ENCODE data around the gene CXXC4.

CXXC4 gene

DNA sequence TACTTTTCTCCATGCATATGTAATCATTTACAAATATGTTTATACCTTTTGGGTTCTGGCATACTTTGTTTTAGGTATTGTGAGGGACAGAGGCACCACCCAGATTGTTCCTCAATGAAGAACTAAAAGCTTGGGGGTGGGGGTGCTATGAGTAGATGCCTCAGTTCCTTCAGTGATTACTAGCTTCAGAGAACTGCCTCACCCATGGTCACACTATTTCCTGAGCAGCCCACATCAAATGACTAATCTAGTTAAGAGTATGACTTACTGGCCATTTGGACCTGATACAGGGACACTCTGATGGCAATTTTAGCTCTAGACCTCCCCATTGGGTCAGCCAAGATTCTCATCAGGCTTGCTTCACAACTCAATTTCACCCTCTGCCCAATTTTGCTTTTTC, 22.2 kb upstream of the CXXC4 start:
- no peak overlapping the region for H3K4me3 ChIP-seq (ENCODE audit: insufficient read depth in 1 of 2, low read depth in 1 of 2, low read length in 2 of 2)
- no peak overlapping the region for H3K23ac ChIP-seq (ENCODE audit: low read length in 2 of 2)
- DNase-seq, result no peak
- no peaks in the 10 kb centered on the region for H3K36me3 ChIP-seq (ENCODE audit: control insufficient read depth in 1 of 2, insufficient read depth in 2 of 2, low read depth in 1 of 2, low read length in 2 of 2)
- no peak overlapping the region for H3K4ac ChIP-seq (ENCODE audit: low read depth in 1 of 2, low read length in 2 of 2)
- H3K14ac ChIP-seq (ENCODE audit: low read length in 2 of 2), result no peak overlapping the region
- no peak overlapping the region for H2BK120ac ChIP-seq (ENCODE audit: low read depth, low read length)
- no peak overlapping the region for H2AK5ac ChIP-seq (ENCODE audit: low read length, severe bottlenecking)
- H2BK5ac ChIP-seq (ENCODE audit: low read depth, low read length, poor library complexity, severe bottlenecking), result no peak overlapping the region
- H2AFZ ChIP-seq (ENCODE audit: low read depth, low read length), result no peak overlapping the region
- H3K18ac ChIP-seq (ENCODE audit: low read depth in 1 of 2, low read length in 2 of 2), result no peak overlapping the region
- H3K79me1 ChIP-seq (replicated peaks; ENCODE audit: low read length, poor library complexity, severe bottlenecking), result no peaks in the 10 kb centered on the region
- H2BK15ac ChIP-seq (ENCODE audit: low read depth, poor library complexity, severe bottlenecking), result no peak overlapping the region
- H3K4me1 ChIP-seq (ENCODE audit: control insufficient read depth, insufficient read depth, low read depth, low read length), result no peaks in the 10 kb centered on the region
- H3K9me3 ChIP-seq (ENCODE audit: control insufficient read depth, low read length), result no peaks in the 10 kb centered on the region
- H4K91ac ChIP-seq (ENCODE audit: low read length), result no peak overlapping the region
- H3K27me3 ChIP-seq (ENCODE audit: control insufficient read depth in 1 of 2, insufficient read depth in 1 of 2, low read length in 2 of 2), result peaks cover 0 to 2% of the 10 kb centered on the region in 2 experiments
- no peak overlapping the region for H3K27ac ChIP-seq (ENCODE audit: low read length, poor library complexity, severe bottlenecking)
- no peak overlapping the region for H3K9ac ChIP-seq (ENCODE audit: low read length)
- H4K8ac ChIP-seq (ENCODE audit: low read length), result no peak overlapping the region
- H2BK12ac ChIP-seq (ENCODE audit: low read length in 2 of 2), result no peak overlapping the region
- H3K4me2 ChIP-seq (ENCODE audit: low read length, poor library complexity, severe bottlenecking), result no peak overlapping the region

DNA sequence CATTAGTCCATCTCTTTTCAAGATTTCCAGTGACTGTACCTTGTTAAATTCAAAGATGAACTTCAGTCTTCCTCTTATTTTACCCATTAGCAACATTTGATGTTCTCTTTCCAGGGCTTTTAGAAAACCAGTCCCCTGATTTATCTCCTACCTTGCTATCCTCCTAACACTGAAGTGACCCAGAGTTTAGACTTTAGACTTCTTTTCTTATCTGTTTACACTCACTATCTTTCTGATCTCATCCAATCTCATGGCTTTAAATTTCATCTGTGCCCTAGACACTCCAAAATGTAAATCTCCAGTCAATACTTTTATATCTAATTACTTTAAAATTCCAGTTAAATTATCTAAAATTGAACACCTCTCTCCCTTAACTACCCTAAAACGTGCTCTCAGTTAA, 13.5 kb upstream of the CXXC4 start:
- Histone ChIP-seq H3K23ac (ENCODE audit: low read length in 2 of 2) (no peak overlapping the region), H2AK5ac (ENCODE audit: low read length, severe bottlenecking) (no peak overlapping the region), H3K4ac (ENCODE audit: low read depth in 1 of 2, low read length in 2 of 2) (no peak overlapping the region), H2BK15ac (ENCODE audit: low read depth, poor library complexity, severe bottlenecking) (no peak overlapping the region), H4K91ac (ENCODE audit: low read length) (no peak overlapping the region), H3K18ac (ENCODE audit: low read depth in 1 of 2, low read length in 2 of 2) (no peak overlapping the region), H3K79me1 (replicated peaks; ENCODE audit: low read length, poor library complexity, severe bottlenecking) (no peaks in the 10 kb centered on the region), H2BK12ac (ENCODE audit: low read length in 2 of 2) (no peak overlapping the region), H3K36me3 (ENCODE audit: control insufficient read depth in 1 of 2, insufficient read depth in 2 of 2, low read depth in 1 of 2, low read length in 2 of 2) (no peaks in the 10 kb centered on the region), H4K8ac (ENCODE audit: low read length) (no peak overlapping the region), H3K9ac (ENCODE audit: low read length) (no peak overlapping the region), H3K4me1 (ENCODE audit: control insufficient read depth, insufficient read depth, low read depth, low read length) (no peaks in the 10 kb centered on the region), H3K14ac (ENCODE audit: low read length in 2 of 2) (no peak overlapping the region), H3K27me3 (ENCODE audit: control insufficient read depth in 1 of 2, insufficient read depth in 1 of 2, low read length in 2 of 2) (peaks cover 0 to 13% of the 10 kb centered on the region in 2 experiments), H3K4me3 (ENCODE audit: insufficient read depth in 1 of 2, low read depth in 1 of 2, low read length in 2 of 2) (no peak overlapping the region), H2BK5ac (ENCODE audit: low read depth, low read length, poor library complexity, severe bottlenecking) (no peak overlapping the region), H2BK120ac (ENCODE audit: low read depth, low read length) (no peak overlapping the region), H3K27ac (ENCODE audit: low read length, poor library complexity, severe bottlenecking) (no peak overlapping the region), H3K4me2 (ENCODE audit: low read length, poor library complexity, severe bottlenecking) (no peak overlapping the region), H2AFZ (ENCODE audit: low read depth, low read length) (no peak overlapping the region), H3K9me3 (ENCODE audit: control insufficient read depth, low read length) (no peaks in the 10 kb centered on the region)
- no CpG with 5 or more reads among the region's 1 CpG for WGBS
- no peak for DNase-seq

DNA sequence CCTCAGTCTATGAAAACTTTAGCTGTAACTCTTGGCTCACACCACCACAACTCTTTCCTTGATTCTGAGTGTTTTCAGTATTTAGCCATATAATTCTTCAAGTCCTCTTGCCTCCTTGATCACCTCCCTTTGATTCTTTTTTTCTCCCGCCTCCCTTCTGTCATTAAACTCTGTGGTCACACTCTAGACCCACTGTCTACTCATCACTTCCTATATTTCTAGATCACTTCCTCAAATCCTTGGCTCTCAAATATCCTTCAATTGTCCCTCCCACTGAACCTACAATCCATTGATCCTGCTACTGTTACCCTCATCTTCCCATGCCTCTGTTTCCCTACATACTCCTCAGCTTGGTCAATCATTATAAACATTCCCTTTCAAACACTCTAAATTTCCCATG, 12.4 kb upstream of the CXXC4 start:
- Histone ChIP-seq H3K4me1 (ENCODE audit: control insufficient read depth, insufficient read depth, low read depth, low read length) (no peaks in the 10 kb centered on the region), H4K91ac (ENCODE audit: low read length) (no peak overlapping the region), H3K27me3 (ENCODE audit: control insufficient read depth in 1 of 2, insufficient read depth in 1 of 2, low read length in 2 of 2) (peaks cover 0 to 13% of the 10 kb centered on the region in 2 experiments)

DNA sequence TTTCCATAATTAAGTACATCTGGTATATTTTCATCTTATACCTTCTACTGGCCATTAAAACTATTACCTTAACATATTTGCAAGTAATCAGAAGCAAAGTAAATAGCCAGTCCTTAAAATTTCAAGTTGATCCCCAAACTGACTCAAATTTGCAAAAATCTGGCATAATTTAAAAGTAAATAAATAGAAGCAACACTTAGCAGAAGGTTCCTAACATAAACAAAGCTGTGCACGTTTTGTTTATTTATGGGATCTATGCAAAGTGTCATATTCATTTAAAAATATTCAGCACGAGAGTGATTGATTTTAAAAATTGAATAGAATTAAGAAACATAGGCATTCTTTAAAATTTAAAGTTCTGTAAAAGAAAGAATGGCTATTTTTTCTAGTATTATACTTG, 9.8 kb upstream of the CXXC4 start:
- H3K36me3 ChIP-seq (ENCODE audit: control insufficient read depth in 1 of 2, insufficient read depth in 2 of 2, low read depth in 1 of 2, low read length in 2 of 2), result no peaks in the 10 kb centered on the region
- WGBS, result 80% methylated on average over 1 of the region's 2 CpGs
- H3K4me2 ChIP-seq (ENCODE audit: low read length, poor library complexity, severe bottlenecking), result no peak overlapping the region

More for the DNA sequence above, 12.4 kb upstream of the CXXC4 start:
- Histone ChIP-seq H3K79me1 (replicated peaks; ENCODE audit: low read length, poor library complexity, severe bottlenecking) (no peaks in the 10 kb centered on the region), H3K9me3 (ENCODE audit: control insufficient read depth, low read length) (no peaks in the 10 kb centered on the region), H2BK15ac (ENCODE audit: low read depth, poor library complexity, severe bottlenecking) (no peak overlapping the region), H2BK12ac (ENCODE audit: low read length in 2 of 2) (no peak overlapping the region), H3K23ac (ENCODE audit: low read length in 2 of 2) (no peak overlapping the region), H2BK120ac (ENCODE audit: low read depth, low read length) (no peak overlapping the region), H3K4ac (ENCODE audit: low read depth in 1 of 2, low read length in 2 of 2) (no peak overlapping the region), H2BK5ac (ENCODE audit: low read depth, low read length, poor library complexity, severe bottlenecking) (no peak overlapping the region), H3K18ac (ENCODE audit: low read depth in 1 of 2, low read length in 2 of 2) (no peak overlapping the region), H4K8ac (ENCODE audit: low read length) (no peak overlapping the region), H3K14ac (ENCODE audit: low read length in 2 of 2) (no peak overlapping the region), H3K4me2 (ENCODE audit: low read length, poor library complexity, severe bottlenecking) (no peak overlapping the region), H2AFZ (ENCODE audit: low read depth, low read length) (no peak overlapping the region), H3K36me3 (ENCODE audit: control insufficient read depth in 1 of 2, insufficient read depth in 2 of 2, low read depth in 1 of 2, low read length in 2 of 2) (no peaks in the 10 kb centered on the region), H3K27ac (ENCODE audit: low read length, poor library complexity, severe bottlenecking) (no peak overlapping the region), H3K9ac (ENCODE audit: low read length) (no peak overlapping the region), H3K4me3 (ENCODE audit: insufficient read depth in 1 of 2, low read depth in 1 of 2, low read length in 2 of 2) (no peak overlapping the region), H2AK5ac (ENCODE audit: low read length, severe bottlenecking) (no peak overlapping the region)
- 96% methylated on average over 1 of the region's 1 CpG for WGBS
- no peak for DNase-seq

More for the DNA sequence above, 9.8 kb upstream of the CXXC4 start:
- no peak overlapping the region for H2BK5ac ChIP-seq (ENCODE audit: low read depth, low read length, poor library complexity, severe bottlenecking)
- H2AFZ ChIP-seq (ENCODE audit: low read depth, low read length), result no peak overlapping the region
- H3K18ac ChIP-seq (ENCODE audit: low read depth in 1 of 2, low read length in 2 of 2), result no peak overlapping the region
- H3K23ac ChIP-seq (ENCODE audit: low read length in 2 of 2), result no peak overlapping the region
- no peaks in the 10 kb centered on the region for H3K4me1 ChIP-seq (ENCODE audit: control insufficient read depth, insufficient read depth, low read depth, low read length)
- H3K14ac ChIP-seq (ENCODE audit: low read length in 2 of 2), result no peak overlapping the region
- no peaks in the 10 kb centered on the region for H3K9me3 ChIP-seq (ENCODE audit: control insufficient read depth, low read length)
- H3K27me3 ChIP-seq (ENCODE audit: control insufficient read depth in 1 of 2, insufficient read depth in 1 of 2, low read length in 2 of 2), result peaks cover 0 to 8% of the 10 kb centered on the region in 2 experiments
- no peak overlapping the region for H3K4ac ChIP-seq (ENCODE audit: low read depth in 1 of 2, low read length in 2 of 2)
- no peak overlapping the region for H3K4me3 ChIP-seq (ENCODE audit: insufficient read depth in 1 of 2, low read depth in 1 of 2, low read length in 2 of 2)
- H2AK5ac ChIP-seq (ENCODE audit: low read length, severe bottlenecking), result no peak overlapping the region
- no peak for DNase-seq
- H3K9ac ChIP-seq (ENCODE audit: low read length), result no peak overlapping the region
- no peak overlapping the region for H3K27ac ChIP-seq (ENCODE audit: low read length, poor library complexity, severe bottlenecking)
- no peak overlapping the region for H4K91ac ChIP-seq (ENCODE audit: low read length)
- H2BK12ac ChIP-seq (ENCODE audit: low read length in 2 of 2), result no peak overlapping the region
- H2BK120ac ChIP-seq (ENCODE audit: low read depth, low read length), result no peak overlapping the region
- H4K8ac ChIP-seq (ENCODE audit: low read length), result no peak overlapping the region
- H2BK15ac ChIP-seq (ENCODE audit: low read depth, poor library complexity, severe bottlenecking), result no peak overlapping the region
- no peaks in the 10 kb centered on the region for H3K79me1 ChIP-seq (replicated peaks; ENCODE audit: low read length, poor library complexity, severe bottlenecking)

Measured in mesenchymal stem cell (in vitro differentiated cells and primary cell).